ENCODE measurements around the gene CERS4.

DNA sequence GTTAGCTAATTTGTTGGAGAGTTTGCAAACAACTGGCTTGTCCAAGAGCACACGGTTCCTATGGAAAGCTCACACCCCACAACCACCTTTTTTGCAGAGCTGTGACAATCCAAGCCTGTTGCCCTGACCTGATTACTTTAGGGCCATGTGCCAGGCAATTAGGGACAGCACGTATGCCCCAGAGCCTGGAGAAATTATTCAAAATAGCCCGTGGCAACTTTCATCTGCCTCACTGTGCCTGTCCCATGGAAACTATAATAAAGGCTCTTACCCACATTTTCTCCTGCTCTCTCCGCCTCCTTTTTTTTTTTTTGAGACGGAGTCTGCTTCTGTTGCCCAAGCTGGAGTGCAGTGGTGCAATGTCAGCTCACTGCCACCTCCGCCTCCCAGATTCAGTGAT, 41.2 kb upstream of the CERS4 start:
- TF ChIP-seq CTCF (IDR thresholded peaks at IDR 0.05; ENCODE audit: low read depth, low read length) (no peak), EZH2phosphoT487 (IDR thresholded peaks at IDR 0.05; ENCODE audit: low read depth) (no peak)
